ENCODE results near the gene SLC1A5.

DNA sequence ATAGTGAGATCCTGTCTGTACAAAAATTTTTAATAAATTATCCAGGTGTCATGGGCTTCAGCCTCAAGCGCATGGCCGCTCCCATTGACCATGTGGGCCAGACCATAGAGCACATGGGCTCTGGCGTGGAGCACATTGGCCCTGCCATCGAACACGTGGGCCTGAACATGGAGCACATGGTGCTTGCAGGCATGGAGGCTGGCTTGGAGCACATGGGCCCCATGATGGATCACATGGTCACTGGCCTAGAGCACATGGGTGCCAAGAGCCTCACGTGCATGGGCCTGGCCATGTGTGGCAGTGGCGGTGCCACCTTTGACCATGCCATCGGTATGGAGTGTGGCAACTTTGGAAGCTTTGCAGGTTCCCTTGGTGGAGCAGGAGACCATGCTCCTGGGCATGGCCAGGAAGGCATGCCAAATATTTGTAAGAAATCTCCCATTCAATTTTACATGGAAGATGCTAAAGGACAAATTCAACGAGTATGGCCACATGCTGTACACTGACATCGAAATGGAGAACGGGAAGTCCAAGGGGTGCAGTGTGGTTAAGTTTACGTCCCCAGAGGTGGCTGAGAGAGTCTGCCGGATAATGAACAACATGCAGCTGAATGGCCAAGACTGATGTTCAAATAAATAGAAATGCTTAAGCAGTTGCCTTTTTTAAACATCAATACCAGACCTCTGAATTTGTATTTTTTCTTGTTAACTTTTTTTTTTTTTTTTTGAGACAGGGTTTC is 21.3 kb upstream of the SLC1A5 start:
- no peak for TF ChIP-seq POLR2A (IDR thresholded peaks at IDR 0.05; ENCODE audit: low read depth, low read length)
- TF ChIP-seq POLR2AphosphoS5 (IDR thresholded peaks at IDR 0.05; ENCODE audit: low read depth, low read length) = no peak
